HepG2 (cell line): ENCODE data around the gene FAM181A. TPM values are rescaled to one million over a fixed set of nuclear protein-coding genes. Genes with fewer than 3 reads are reported as not detected.

ENCODE experiments used
- ATAC-seq: fragments of 200-7000 bp; cut with Tn5 transposase; 3 replicates; pipeline ENCODE4 v1.9.1; 2020; ENCODE audit warnings: mild to moderate bottlenecking, moderate library complexity
- BruUV-seq: library from RNA; stranded (reverse); fragments of 400-500 nt; replicated peaks from 2 replicates; lab custom pipeline; 2021; lab: Mats Ljungman, UMichigan
- CTCF ChIA-PET: fragments of 300-600 bp; formaldehyde crosslinking; extraction: SDS; loops from one replicate; lab custom pipeline; 2021; ENCODE audit warnings: low total read pairs, inconsistent platforms, low intra/inter-chr PET ratio; lab: Yijun Ruan, JAX
- POLR2A ChIA-PET: fragments of 350-600 bp; sonication (Branson Sonifier 250); formaldehyde crosslinking; loops from one replicate; lab custom pipeline; 2020; ENCODE audit warnings: antibody characterized with exemption, inconsistent platforms; lab: Yijun Ruan, JAX
- DNase-seq: peaks from one replicate; pipeline ENCODE4 v3.0.0-alpha.2; 2015; ENCODE audit warnings: low spot score
- FAIRE-seq: peaks from 3 replicates; lab custom pipeline; 2011; peaks lifted over from hg19 to GRCh38; lab: Jason Lieb, UNC
- H2AFZ ChIP-seq: one replicate; pipeline ENCODE4 v1.6.1; 2011; ENCODE audit warnings: low read length, inconsistent platforms
- H3K27ac ChIP-seq: fragments of 300-600 bp; 3 replicates; pipeline ENCODE4 v1.8.0; 2011; ENCODE audit warnings: mixed run types, mild to moderate bottlenecking, mixed read lengths, low read length, inconsistent platforms; ENCODE audit not compliant: insufficient read depth; ENCODE audit errors: extremely low read length
- H3K27me3 ChIP-seq, 2 experiments: fragments of 200-600 bp in 1 of 2; 2 replicates in 1 of 2; 3 replicates in 1 of 2; pipeline versions ENCODE4 v1.6.0 to v1.8.0; 2011; ENCODE audit warnings: low read length in 2 of 2, mild to moderate bottlenecking in 2 of 2, moderate library complexity in 2 of 2, inconsistent platforms in 1 of 2; ENCODE audit not compliant: insufficient read depth in 2 of 2, control insufficient read depth in 1 of 2
- H3K36me3 ChIP-seq, 2 experiments: fragments of 200-600 bp in 1 of 2; replicated peaks in 1 of 2; 2 replicates in 1 of 2; 3 replicates in 1 of 2; pipeline versions ENCODE4 v1.5.1 to v1.8.0; 2011; ENCODE audit warnings: low read length in 2 of 2, inconsistent platforms in 1 of 2; ENCODE audit not compliant: insufficient read depth in 2 of 2, control insufficient read depth in 1 of 2
- H3K4me1 ChIP-seq: 2 replicates; pipeline ENCODE4 v1.5.1; 2012; ENCODE audit warnings: low read length, inconsistent platforms; ENCODE audit not compliant: insufficient read depth
- H3K4me2 ChIP-seq: 2 replicates; pipeline ENCODE4 v1.6.0; 2011; ENCODE audit warnings: low read depth, low read length, inconsistent platforms
- H3K4me3 ChIP-seq, 3 experiments: fragments of 200-600 bp in 1 of 3; sonication (generic), shearing (Covaris generic) in 1 of 3; replicated peaks in 1 of 3; 2 replicates each; pipeline ENCODE4 v1.5.1; 2011 to 2016; ENCODE audit warnings: low read length in 3 of 3, inconsistent platforms in 2 of 3, low read depth in 2 of 3, mild to moderate bottlenecking in 2 of 3, control low read depth in 1 of 3, mixed read lengths in 1 of 3; ENCODE audit not compliant: insufficient read depth in 1 of 3
- H3K79me2 ChIP-seq: one replicate; pipeline ENCODE4 v1.6.1; 2011; ENCODE audit warnings: low read length, inconsistent platforms; ENCODE audit not compliant: insufficient read depth
- H3K9ac ChIP-seq: 2 replicates; pipeline ENCODE4 v1.6.0; 2011; ENCODE audit warnings: mild to moderate bottlenecking, low read depth, low read length, inconsistent platforms; ENCODE audit not compliant: insufficient read depth
- H3K9me3 ChIP-seq: 2 replicates; pipeline ENCODE4 v1.5.1; 2012; ENCODE audit warnings: mild to moderate bottlenecking, low read length
- H4K20me1 ChIP-seq: 2 replicates; pipeline ENCODE4 v1.6.0; 2011; ENCODE audit warnings: inconsistent platforms, mild to moderate bottlenecking, low read length, moderate library complexity; ENCODE audit not compliant: insufficient read depth
- ATM ChIP-seq: fragments of 450-650 bp; IDR thresholded peaks from 2 replicates; pipeline ENCODE4 v1.7.1; 2017; ENCODE audit warnings: mild to moderate bottlenecking, borderline replicate concordance
- CEBPB ChIP-seq: IDR thresholded peaks from 2 replicates; pipeline ENCODE4 v1.6.1; 2011; ENCODE audit warnings: low read depth, low read length, improper control_type of control experiment, borderline replicate concordance
- GATAD2A ChIP-seq: IDR thresholded peaks from 2 replicates; pipeline ENCODE4 v1.6.1; 2016
- PITX1 ChIP-seq: sonication (generic); formaldehyde crosslinking; IDR thresholded peaks from 2 replicates; pipeline ENCODE4 v1.5.1; 2020; ENCODE audit warnings: mild to moderate bottlenecking, missing genetic modification reagents
- RNF2 ChIP-seq: fragments of 450-650 bp; conservative IDR thresholded peaks from 2 replicates; pipeline ENCODE4 v1.6.1; 2016; ENCODE audit warnings: low read depth
- SIN3B ChIP-seq: fragments of 150-350 bp; IDR thresholded peaks from 2 replicates; pipeline ENCODE4 v1.6.1; 2014; ENCODE audit warnings: low read length
- ZNF788 ChIP-seq: sonication (generic); formaldehyde crosslinking; IDR thresholded peaks from 2 replicates; pipeline ENCODE4 v1.5.0; 2020; ENCODE audit warnings: mild to moderate bottlenecking, missing genetic modification reagents, borderline replicate concordance
- WGBS: methylation state at CpG from one replicate; pipeline ENCODE4 v1.1.6; 2017; ENCODE audit warnings: low lambda C conversion rate; 5-methylcytosine and 5-hydroxymethylcytosine counted together
- in situ Hi-C: cut with HindIII; loops from 2 replicates; pipeline ENCODE4 v1.10.0; 2017; ENCODE audit warnings: low pct_unique_long_range_greater_than_20kb; ENCODE audit not compliant: extremely low pct_ligation_motif_present
- intact Hi-C: fragments of 100-400 bp; cut with micrococcal nuclease; formaldehyde crosslinking; loops from one replicate; pipeline ENCODE4 v1.10.0; 2022; ENCODE audit not compliant: unreplicated experiment
- polyA plus RNA-seq, 8 experiments: library from polyadenylated mRNA; depleted of rRNA in 3 of 8; stranded (reverse) in 7 of 8; unstranded in 1 of 8; fragments of >200 nt; fragmentation: Illumina TruSeq in 4 of 8; extraction: Trizol in 4 of 8; gene quantifications; 2 replicates each; pipeline versions ENCODE4 v1.2.1 to v1.2.3, GENCODE V29; 2011 to 2016; ENCODE audit warnings: low read depth in 4 of 8, missing spikeins in 1 of 8, mixed read lengths in 1 of 8; ENCODE audit not compliant: insufficient read depth in 1 of 8
- total RNA-seq, 5 experiments: library from RNA; depleted of rRNA; stranded (reverse); fragments of >200 nt; fragmentation: Illumina TruSeq; extraction: Trizol; gene quantifications; 2 replicates each; pipeline ENCODE4 v1.2.3, GENCODE V29; 2016; ENCODE audit warnings: low read depth in 1 of 5
- TF ChIP-seq, protein P1 (sequence below), 2 experiments: fragments of 450-650 bp in 1 of 2; sonication (generic) in 1 of 2; formaldehyde crosslinking; IDR thresholded peaks; 2 replicates each; pipeline versions ENCODE4 v1.5.0 to v1.8.0; 2020 to 2022; ENCODE audit warnings: mild to moderate bottlenecking in 1 of 2, missing genetic modification reagents in 1 of 2
- TF ChIP-seq, protein P2 (sequence below): sonication (generic); formaldehyde crosslinking; IDR thresholded peaks from 2 replicates; pipeline ENCODE4 v1.4.0; 2020; ENCODE audit warnings: mild to moderate bottlenecking, missing genetic modification reagents
- TF ChIP-seq, protein P3 (sequence below): sonication (generic); formaldehyde crosslinking; conservative IDR thresholded peaks from 2 replicates; pipeline ENCODE4 v1.4.0; 2020; ENCODE audit warnings: missing genetic modification reagents
- TF ChIP-seq, protein P4 (sequence below): sonication (generic); formaldehyde crosslinking; IDR thresholded peaks from 2 replicates; pipeline ENCODE4; 2020; ENCODE audit warnings: missing genetic modification reagents, mild to moderate bottlenecking, borderline replicate concordance
- TF ChIP-seq, protein P5 (sequence below): sonication (generic); formaldehyde crosslinking; IDR thresholded peaks from 2 replicates; pipeline ENCODE4 v1.5.0; 2020; ENCODE audit warnings: missing genetic modification reagents
- TF ChIP-seq, protein P6 (sequence below): sonication (generic); formaldehyde crosslinking; IDR thresholded peaks from 2 replicates; pipeline ENCODE4 v1.4.0; 2020; ENCODE audit warnings: missing genetic modification reagents

FAM181A gene
- total and polyA plus RNA-seq, 2 of the 13 experiments (the other 11 are each of a cell fraction or from before 2014, with no cell fraction given) = 1.1 to 1.5 TPM

DNA sequence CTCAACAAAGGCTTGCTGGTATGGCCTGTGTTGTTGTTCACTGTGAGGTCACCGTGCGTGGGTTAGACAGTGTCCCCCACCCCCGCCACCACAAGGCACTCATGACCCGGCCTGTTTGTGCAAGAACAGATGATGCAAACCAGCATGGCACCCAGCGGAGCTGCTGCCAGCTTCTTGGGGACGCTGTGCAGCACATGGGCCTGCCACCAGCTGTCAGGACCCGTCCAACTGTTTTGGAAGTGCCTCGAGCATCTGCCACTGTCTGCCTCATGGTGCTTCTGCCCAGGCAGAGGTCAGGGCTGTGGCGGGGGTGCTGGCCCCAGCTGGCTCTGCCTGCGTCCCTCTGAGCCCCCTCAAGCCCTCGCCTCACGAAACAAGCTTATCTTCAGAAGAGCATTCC lies 47.7 kb downstream of the FAM181A start:
- peaks cover 12 to 64% of the 10 kb centered on the region in 2 experiments for H3K27me3 ChIP-seq
- no peak overlapping the region for H3K27ac ChIP-seq
- ATAC-seq (no peak), FAIRE-seq (no peak), DNase-seq (no peak)
- POLR2A ChIA-PET = interaction anchor here (0.6 to 1.2 kb wide), 5 partner anchors 15 to 437 kb away, joined by 3 to 6 read pairs (median 3); no protein-coding TSS in a partner anchor
- 34% methylated on average over 6 of the region's 12 CpGs for WGBS
- H3K79me2 ChIP-seq = no peaks in the 10 kb centered on the region
- no TSS peak for BruUV-seq
- no peak overlapping the region for H3K9ac ChIP-seq
- peaks cover 49% of the 10 kb centered on the region for H3K4me1 ChIP-seq
- H2AFZ ChIP-seq = no peak overlapping the region
- intact Hi-C loops (no loop called here), in situ Hi-C loops (loop anchor here (5.0 kb wide), 1 partner anchor 38 kb away; no protein-coding TSS in a partner anchor)
- no peak overlapping the region for H3K4me3 ChIP-seq
- H4K20me1 ChIP-seq = no peaks in the 10 kb centered on the region
- H3K9me3 ChIP-seq = no peaks in the 10 kb centered on the region
- CTCF ChIA-PET = no interaction called here
- TF ChIP-seq RNF2 (no peak), CEBPB (peak; percentile 56; the same call in 1 of the 2 replicates), GATAD2A (CRISPR knock-in tag) (no peak), ATM (no peak), SIN3B (no peak), ZNF788 (CRISPR knock-in tag) (no peak), PITX1 (CRISPR knock-in tag) (no peak)
- TF ChIP-seq, protein P1, sequence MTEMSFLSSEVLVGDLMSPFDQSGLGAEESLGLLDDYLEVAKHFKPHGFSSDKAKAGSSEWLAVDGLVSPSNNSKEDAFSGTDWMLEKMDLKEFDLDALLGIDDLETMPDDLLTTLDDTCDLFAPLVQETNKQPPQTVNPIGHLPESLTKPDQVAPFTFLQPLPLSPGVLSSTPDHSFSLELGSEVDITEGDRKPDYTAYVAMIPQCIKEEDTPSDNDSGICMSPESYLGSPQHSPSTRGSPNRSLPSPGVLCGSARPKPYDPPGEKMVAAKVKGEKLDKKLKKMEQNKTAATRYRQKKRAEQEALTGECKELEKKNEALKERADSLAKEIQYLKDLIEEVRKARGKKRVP (CRISPR knock-in tag; IDR thresholded peaks at IDR 0.05) = peak in 1 of 2 experiments; percentile 71; a peak in 2 of 4 replicates
- TF ChIP-seq, protein P2, sequence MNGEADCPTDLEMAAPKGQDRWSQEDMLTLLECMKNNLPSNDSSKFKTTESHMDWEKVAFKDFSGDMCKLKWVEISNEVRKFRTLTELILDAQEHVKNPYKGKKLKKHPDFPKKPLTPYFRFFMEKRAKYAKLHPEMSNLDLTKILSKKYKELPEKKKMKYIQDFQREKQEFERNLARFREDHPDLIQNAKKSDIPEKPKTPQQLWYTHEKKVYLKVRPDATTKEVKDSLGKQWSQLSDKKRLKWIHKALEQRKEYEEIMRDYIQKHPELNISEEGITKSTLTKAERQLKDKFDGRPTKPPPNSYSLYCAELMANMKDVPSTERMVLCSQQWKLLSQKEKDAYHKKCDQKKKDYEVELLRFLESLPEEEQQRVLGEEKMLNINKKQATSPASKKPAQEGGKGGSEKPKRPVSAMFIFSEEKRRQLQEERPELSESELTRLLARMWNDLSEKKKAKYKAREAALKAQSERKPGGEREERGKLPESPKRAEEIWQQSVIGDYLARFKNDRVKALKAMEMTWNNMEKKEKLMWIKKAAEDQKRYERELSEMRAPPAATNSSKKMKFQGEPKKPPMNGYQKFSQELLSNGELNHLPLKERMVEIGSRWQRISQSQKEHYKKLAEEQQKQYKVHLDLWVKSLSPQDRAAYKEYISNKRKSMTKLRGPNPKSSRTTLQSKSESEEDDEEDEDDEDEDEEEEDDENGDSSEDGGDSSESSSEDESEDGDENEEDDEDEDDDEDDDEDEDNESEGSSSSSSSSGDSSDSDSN = 0 out of 2 replicates have a peak, but pooled peaks have one; percentile 24
- TF ChIP-seq, protein P3, sequence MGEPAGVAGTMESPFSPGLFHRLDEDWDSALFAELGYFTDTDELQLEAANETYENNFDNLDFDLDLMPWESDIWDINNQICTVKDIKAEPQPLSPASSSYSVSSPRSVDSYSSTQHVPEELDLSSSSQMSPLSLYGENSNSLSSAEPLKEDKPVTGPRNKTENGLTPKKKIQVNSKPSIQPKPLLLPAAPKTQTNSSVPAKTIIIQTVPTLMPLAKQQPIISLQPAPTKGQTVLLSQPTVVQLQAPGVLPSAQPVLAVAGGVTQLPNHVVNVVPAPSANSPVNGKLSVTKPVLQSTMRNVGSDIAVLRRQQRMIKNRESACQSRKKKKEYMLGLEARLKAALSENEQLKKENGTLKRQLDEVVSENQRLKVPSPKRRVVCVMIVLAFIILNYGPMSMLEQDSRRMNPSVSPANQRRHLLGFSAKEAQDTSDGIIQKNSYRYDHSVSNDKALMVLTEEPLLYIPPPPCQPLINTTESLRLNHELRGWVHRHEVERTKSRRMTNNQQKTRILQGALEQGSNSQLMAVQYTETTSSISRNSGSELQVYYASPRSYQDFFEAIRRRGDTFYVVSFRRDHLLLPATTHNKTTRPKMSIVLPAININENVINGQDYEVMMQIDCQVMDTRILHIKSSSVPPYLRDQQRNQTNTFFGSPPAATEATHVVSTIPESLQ (CRISPR knock-in tag) = no peak
- TF ChIP-seq, protein P4, sequence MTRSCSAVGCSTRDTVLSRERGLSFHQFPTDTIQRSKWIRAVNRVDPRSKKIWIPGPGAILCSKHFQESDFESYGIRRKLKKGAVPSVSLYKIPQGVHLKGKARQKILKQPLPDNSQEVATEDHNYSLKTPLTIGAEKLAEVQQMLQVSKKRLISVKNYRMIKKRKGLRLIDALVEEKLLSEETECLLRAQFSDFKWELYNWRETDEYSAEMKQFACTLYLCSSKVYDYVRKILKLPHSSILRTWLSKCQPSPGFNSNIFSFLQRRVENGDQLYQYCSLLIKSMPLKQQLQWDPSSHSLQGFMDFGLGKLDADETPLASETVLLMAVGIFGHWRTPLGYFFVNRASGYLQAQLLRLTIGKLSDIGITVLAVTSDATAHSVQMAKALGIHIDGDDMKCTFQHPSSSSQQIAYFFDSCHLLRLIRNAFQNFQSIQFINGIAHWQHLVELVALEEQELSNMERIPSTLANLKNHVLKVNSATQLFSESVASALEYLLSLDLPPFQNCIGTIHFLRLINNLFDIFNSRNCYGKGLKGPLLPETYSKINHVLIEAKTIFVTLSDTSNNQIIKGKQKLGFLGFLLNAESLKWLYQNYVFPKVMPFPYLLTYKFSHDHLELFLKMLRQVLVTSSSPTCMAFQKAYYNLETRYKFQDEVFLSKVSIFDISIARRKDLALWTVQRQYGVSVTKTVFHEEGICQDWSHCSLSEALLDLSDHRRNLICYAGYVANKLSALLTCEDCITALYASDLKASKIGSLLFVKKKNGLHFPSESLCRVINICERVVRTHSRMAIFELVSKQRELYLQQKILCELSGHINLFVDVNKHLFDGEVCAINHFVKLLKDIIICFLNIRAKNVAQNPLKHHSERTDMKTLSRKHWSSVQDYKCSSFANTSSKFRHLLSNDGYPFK (CRISPR knock-in tag) = 0 out of 2 replicates have a peak, but pooled peaks have one; percentile 8
- TF ChIP-seq, protein P5, sequence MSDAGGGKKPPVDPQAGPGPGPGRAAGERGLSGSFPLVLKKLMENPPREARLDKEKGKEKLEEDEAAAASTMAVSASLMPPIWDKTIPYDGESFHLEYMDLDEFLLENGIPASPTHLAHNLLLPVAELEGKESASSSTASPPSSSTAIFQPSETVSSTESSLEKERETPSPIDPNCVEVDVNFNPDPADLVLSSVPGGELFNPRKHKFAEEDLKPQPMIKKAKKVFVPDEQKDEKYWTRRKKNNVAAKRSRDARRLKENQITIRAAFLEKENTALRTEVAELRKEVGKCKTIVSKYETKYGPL = no peak
- TF ChIP-seq, protein P6, sequence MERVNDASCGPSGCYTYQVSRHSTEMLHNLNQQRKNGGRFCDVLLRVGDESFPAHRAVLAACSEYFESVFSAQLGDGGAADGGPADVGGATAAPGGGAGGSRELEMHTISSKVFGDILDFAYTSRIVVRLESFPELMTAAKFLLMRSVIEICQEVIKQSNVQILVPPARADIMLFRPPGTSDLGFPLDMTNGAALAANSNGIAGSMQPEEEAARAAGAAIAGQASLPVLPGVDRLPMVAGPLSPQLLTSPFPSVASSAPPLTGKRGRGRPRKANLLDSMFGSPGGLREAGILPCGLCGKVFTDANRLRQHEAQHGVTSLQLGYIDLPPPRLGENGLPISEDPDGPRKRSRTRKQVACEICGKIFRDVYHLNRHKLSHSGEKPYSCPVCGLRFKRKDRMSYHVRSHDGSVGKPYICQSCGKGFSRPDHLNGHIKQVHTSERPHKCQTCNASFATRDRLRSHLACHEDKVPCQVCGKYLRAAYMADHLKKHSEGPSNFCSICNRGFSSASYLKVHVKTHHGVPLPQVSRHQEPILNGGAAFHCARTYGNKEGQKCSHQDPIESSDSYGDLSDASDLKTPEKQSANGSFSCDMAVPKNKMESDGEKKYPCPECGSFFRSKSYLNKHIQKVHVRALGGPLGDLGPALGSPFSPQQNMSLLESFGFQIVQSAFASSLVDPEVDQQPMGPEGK = no peak
- peak overlapping the region; percentile 39 for H3K4me2 ChIP-seq
- no peaks in the 10 kb centered on the region; a peak in 1 of 5 replicates for H3K36me3 ChIP-seq
